ENCODE measurements around the gene CACTIN.

- no peak for TF ChIP-seq POLR2A (IDR thresholded peaks at IDR 0.05)
- no peak for TF ChIP-seq CTCF (IDR thresholded peaks at IDR 0.05)
Observed at GRCh38 chr19:3612330-3612729, 14.3 kb downstream of the CACTIN start.

Data from uterus (tissue), 2 donors.